IPS DF 4.7 (cell line): ENCODE data around the gene GJA8.
"Not testable (repeated sequence)": the region's sequence is repeated elsewhere in the genome, so short reads cannot be mapped to it uniquely, and the experiment has no call there.

Experiments used
- DNase-seq: peaks from one replicate; pipeline ENCODE4 v3.0.0-alpha.2; 2013; ENCODE audit warnings: low spot score; ENCODE audit errors: extremely low read depth

The GJA8 gene

GRCh38 chr1:147927689-147928088 is 25.1 kb downstream of the GJA8 start:
- not testable (repeated sequence) for DNase-seq

DNA sequence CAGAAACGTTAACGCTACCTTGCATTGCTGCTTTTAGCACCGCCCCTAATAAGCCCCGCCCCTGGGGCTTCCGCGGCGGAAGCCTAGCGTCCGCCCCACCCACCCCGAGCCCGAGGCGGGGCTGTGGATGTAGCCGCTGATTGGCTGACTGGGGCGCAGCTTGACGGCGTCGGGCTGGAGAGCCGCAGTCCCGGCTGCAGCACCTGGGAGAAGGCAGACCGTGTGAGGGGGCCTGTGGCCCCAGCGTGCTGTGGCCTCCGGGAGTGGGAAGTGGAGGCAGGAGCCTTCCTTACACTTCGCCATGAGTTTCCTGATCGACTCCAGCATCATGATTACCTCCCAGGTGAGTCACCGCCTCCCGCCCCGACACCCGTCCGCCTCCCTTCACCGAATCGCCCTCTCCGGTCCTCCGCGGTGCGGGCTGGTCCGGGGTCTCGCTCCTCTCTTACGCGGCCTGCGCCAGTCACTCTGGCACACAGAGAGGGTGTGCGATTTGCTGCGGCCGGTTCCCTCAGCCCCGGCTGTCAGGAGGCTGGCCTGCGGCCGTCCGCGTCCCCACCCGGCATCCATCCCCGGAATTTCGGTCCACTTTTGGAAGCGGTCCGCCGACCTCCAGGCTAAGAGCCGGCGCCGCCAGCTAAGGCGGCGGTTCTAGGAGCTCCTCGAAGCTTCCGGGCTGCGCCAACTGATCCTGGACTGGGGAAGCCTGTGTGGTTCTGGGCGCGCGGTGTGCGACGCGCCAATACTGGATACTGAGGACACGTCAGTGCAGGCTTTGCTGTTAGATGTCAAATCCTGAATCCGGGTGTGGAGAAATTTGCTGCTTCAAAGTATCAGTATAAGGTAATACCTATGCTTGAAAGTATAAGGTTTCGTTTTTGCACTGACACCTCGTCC is 25.9 kb downstream of the GJA8 start, which contains the start of gene GPR89B:
Gene GPR89B, plus strand, starts transcription at position 185 of the 897 bp plus-strand sequence. Its CDS starts 117 bp downstream, at position 302.
- peak; percentile 53 for DNase-seq

DNA sequence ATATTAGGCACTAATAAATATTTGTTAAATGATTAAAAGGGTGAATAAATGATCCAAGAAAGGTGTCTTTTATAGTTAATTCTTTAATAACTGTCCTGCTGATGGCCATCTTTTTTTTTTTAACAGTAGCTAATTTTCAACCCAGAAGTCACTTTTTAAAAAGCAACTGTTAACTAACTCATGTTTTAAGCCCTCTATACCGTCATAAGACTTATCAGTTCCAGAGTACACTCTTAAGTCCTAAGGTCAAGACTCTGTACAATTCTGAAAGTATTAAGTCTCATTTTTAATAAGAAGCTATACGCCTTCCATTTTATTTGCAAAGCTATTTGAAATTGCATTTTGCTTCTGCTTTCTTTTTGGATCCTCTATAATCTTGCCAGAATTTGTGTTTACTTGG is 28.5 kb downstream of the GJA8 start:
- DNase-seq = not testable (repeated sequence)

DNA sequence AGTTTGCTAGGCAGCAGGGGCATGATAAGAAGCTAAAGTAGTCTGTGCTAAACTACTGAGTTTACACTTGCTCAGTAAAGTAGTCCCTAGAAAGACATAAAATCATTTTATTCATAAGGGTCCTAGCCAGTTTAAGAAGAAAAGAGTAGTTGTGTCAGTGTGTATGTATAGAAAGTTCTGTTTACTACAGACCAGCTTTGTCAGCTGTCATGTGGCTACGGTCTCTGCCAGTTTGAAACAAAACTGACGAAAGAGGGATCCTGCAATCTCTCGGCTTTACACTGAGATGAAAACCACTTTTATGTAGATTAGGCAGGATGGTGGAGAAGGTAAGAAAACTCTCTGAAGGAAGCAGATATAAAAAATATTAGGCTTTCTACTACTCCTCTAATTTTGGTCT is 32.7 kb downstream of the GJA8 start:
- DNase-seq = not testable (repeated sequence)

- DNase-seq = not testable (repeated sequence)
Observed at GRCh38 chr1:147940456-147940855, 37.9 kb downstream of the GJA8 start.

- not testable (repeated sequence) for DNase-seq
Observed at GRCh38 chr1:147942563-147942962, 40.0 kb downstream of the GJA8 start.

DNA sequence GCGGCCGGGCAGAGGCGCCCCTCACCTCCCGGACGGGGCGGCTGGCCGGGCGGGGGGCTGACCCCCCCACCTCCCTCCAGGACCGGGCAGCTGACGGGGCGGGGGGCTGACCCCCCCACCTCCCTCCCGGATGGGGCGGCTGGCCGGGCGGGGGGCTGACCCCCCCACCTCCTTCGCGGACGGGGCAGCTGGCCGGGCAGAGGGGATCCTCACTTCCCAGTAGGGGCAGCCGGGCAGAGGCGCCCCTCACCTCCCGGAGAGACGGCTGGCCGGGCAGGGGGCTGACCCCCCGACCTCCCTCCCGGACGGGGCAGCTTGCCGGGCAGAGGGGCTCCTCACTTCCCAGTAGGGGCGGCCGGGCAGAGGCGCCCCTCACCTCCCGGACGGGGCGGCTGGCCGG is 46.9 kb downstream of the GJA8 start:
- DNase-seq = not testable (repeated sequence)
